Measurements from ENCODE around the gene CAST. TPM values are rescaled to one million over a fixed set of nuclear protein-coding genes. Genes with fewer than 3 reads are reported as not detected.

Gene CAST
- total RNA-seq, 2 experiments from 2014 or later = 155 to 162 TPM

DNA sequence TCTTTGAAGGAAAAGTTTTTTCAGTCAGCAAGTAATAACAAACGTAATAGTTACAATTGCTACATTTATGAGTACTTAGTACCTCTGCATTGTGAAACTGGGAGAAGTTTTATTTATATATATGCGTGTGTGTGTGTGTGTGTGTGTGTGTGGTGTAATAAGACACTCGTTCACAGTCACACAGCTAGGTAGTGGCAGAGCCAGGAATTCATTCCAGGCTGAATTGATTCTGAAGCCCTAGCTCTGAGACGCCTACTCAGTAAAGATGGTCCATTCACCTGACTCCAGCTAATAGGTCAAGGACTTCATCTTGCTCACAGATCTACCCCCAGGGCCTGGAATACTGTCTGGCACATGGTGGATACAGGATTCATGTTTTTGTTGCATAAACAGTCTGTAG, 13.6 kb upstream of the CAST start:
- DNase-seq = no peak
- no peak overlapping the region for H3K27ac Mint-ChIP-seq
- H3K36me3 Mint-ChIP-seq = no peaks in the 10 kb centered on the region
- POLR2A ChIA-PET = no interaction called here
- no peak overlapping the region for H3K4me3 Mint-ChIP-seq
- CTCF ChIA-PET = no interaction called here
- intact Hi-C loops (cut with micrococcal nuclease) = no loop called here
- H3K27me3 Mint-ChIP-seq = peaks cover 13% of the 10 kb centered on the region
- H3K9me3 Mint-ChIP-seq = no peaks in the 10 kb centered on the region
- peaks cover 4% of the 10 kb centered on the region for H3K4me1 Mint-ChIP-seq (ENCODE audit: low read depth)

DNA sequence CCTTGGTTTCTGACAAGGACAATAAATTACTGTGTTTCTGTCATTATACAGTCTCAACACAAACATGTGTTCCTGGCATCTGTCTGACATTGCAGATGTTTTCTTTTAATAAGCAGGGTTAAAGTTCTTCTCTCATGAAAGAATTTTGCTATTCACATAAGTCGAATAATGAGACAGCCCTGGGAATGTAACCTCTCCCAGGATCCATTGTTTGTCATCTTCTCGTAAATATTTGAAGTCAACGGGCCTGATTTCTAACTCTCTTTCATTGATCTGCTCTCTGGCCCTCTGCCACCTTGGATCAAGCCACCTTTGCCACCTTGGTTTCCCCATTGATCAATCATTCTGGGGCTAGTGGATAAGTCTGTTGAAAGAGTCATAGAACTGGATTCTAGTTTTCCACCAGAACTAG, 12.9 kb upstream of the CAST start:
- H3K36me3 Mint-ChIP-seq = no peaks in the 10 kb centered on the region
- no peak overlapping the region for H3K27ac Mint-ChIP-seq
- DNase-seq = no peak
- ChIA-PET POLR2A (interaction anchor here (1.8 kb wide), 1 partner anchor 12 kb away, joined by 7 read pairs; the partner anchor contains the start of gene CAST), CTCF (interaction anchor here (0.9 kb wide), 1 partner anchor 38 kb away, joined by 3 read pairs; no protein-coding TSS in a partner anchor)
- intact Hi-C loops (cut with micrococcal nuclease) = no loop called here
- H3K9me3 Mint-ChIP-seq = no peaks in the 10 kb centered on the region
- peaks cover 13% of the 10 kb centered on the region for H3K27me3 Mint-ChIP-seq
- H3K4me1 Mint-ChIP-seq (ENCODE audit: low read depth) = peaks cover 6% of the 10 kb centered on the region
- no peak overlapping the region for H3K4me3 Mint-ChIP-seq

DNA sequence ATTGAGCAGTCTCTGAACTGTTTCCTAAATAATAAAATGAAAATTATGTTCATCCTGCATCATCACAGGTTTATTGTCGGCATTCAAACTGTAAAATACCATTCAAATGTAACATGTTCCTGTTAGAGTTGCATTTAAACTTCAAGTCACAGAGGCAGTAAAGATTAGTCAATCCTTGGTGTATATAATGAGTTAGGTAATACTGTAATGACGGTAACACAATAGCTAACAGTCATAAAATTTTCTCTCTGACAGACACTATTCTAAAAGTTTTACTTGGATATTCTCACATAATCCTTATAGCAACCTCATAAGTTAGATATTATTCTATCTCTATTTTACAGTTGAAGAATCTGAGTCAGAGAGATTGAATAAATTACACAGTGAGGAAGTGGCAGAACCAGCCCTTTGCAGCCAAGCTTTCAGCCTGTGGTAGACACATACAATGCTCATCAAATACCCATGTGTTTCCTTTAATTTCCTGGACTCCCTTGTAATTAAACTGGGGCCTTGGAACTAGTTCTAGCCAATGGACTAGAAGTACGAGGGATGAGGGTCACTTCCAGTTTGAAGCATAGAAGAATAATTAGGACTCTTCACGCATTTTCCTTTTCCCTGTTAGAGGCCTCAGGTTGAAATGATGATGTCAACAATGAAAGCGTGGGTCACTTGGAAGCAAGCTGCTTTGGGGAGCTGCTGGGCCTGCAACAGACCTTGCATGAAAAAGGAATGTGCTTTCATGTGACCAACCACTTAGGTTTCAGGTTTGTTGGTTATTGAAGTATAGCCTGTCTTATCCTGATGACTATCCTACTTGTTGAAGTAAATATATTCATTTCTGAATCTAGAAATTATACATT, 12.3 kb upstream of the CAST start:
- Mint-ChIP-seq H3K9me3 (no peaks in the 10 kb centered on the region), H3K36me3 (no peaks in the 10 kb centered on the region), H3K27me3 (peaks cover 15% of the 10 kb centered on the region), H3K4me1 (ENCODE audit: low read depth) (peaks cover 10% of the 10 kb centered on the region), H3K4me3 (no peak overlapping the region), H3K27ac (no peak overlapping the region)
- CTCF ChIA-PET = interaction anchor here (0.9 kb wide), 1 partner anchor 37 kb away, joined by 3 read pairs; no protein-coding TSS in a partner anchor
- intact Hi-C loops (cut with micrococcal nuclease) = no loop called here
- no peak for DNase-seq
- POLR2A ChIA-PET = interaction anchor here (1.8 kb wide), 1 partner anchor 12 kb away, joined by 7 read pairs; the partner anchor contains the start of gene CAST

DNA sequence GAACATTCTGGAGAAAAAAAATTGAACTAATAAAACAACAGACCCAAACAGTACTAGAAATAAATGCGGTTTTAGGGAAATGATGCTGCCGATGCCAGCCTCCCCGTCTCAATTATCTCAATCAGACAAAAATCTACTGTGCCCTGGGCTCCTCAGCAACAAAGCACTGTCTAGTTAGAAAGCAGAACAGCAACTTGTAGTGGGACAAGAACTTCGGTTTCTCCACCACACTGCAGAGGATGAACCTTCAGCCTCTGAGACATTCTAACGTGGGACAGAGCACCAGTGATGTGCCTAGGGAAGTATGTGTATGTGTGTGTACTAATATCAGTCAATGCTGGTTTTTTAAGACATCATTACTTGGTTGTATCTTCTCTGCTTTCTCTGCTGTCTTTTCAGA, 11.1 kb upstream of the CAST start:
- POLR2A ChIA-PET = no interaction called here
- no peaks in the 10 kb centered on the region for H3K9me3 Mint-ChIP-seq
- no peak overlapping the region for H3K4me3 Mint-ChIP-seq
- CTCF ChIA-PET = interaction anchor here (1.6 kb wide), 1 partner anchor 24 kb away, joined by 3 read pairs; no protein-coding TSS in a partner anchor
- intact Hi-C loops (cut with micrococcal nuclease) = no loop called here
- no peaks in the 10 kb centered on the region for H3K36me3 Mint-ChIP-seq
- H3K4me1 Mint-ChIP-seq (ENCODE audit: low read depth) = peaks cover 18% of the 10 kb centered on the region
- peaks cover 21% of the 10 kb centered on the region for H3K27me3 Mint-ChIP-seq
- DNase-seq = no peak
- H3K27ac Mint-ChIP-seq = no peak overlapping the region

DNA sequence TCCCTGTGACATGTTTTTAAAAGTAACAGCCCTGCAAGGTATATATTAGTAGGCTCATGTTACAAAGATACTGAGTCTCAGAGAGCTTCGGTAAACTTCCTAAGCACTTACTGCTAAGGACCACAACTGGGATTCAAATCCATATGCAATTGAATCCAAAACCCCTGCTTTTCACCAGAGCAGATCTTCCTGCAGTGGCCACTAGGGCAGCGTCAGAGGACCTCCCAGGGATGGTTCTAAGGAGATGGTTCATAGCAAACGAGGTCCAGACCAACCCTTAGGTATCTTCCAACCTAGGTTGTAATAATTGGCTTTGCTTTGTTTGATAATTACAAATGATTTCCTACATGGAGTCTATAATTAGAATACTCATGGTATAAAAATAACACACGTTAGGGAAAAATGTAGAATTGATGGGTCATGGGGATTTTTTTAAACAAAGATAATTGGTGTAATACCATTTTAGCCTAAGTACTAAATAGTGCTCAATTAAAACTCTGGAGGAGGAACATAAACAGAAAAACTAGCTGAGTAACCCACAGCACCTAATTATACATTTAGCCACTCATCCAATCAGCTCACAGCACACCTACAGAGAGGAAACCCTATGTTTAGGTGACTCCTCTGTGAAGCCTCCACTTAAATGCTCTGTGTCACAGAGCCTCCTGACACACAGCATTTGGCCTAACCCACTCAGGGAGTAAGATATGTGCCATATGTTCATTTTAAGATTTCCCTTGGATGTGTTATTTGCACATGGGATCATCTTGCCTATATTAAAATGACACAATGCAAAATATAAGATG, 10.0 kb upstream of the CAST start:
- no peak overlapping the region for H3K4me3 Mint-ChIP-seq
- H3K9me3 Mint-ChIP-seq = no peaks in the 10 kb centered on the region
- H3K4me1 Mint-ChIP-seq (ENCODE audit: low read depth) = peaks cover 26% of the 10 kb centered on the region
- no peak for DNase-seq
- ChIA-PET CTCF (interaction anchor here (0.8 to 1.6 kb wide), 3 partner anchors 10 to 34 kb away, joined by 3 to 4 read pairs (median 3); partner anchors contain the start of gene CAST), POLR2A (no interaction called here)
- no peak overlapping the region for H3K27ac Mint-ChIP-seq
- H3K27me3 Mint-ChIP-seq = peaks cover 28% of the 10 kb centered on the region
- no peaks in the 10 kb centered on the region for H3K36me3 Mint-ChIP-seq
- intact Hi-C loops (cut with micrococcal nuclease) = no loop called here

DNA sequence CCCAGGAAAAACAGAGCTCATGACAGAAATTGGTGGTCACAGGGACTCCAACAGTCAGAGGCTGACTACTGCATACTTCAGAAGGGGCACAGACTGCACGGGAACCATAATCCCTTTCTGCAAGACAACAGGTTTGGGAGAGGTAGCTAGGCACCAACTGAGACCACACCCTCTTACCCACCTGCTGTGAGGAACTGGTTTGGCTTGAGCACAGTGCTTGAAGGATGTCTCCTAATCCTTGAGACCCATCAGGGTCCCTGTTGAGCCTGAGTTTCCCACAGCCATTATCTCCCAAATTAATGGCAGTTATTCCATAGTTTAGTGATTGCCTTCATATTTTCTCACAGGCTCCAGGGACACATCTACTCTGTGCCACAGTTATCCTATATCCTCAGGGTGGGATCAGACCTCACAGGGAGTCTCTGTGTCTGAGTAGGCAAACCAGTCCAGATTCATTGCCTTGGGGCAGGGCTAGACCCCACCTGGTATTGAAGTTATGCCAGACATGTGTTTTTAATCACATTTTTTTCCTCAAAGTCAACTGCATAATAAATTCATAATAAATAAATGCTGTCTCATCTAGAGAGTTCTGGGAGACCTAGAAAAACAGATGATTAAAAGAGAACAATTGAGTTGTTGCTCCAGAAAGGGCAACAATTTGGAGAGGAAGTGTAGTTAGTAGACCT, 9.3 kb upstream of the CAST start:
- no peak overlapping the region for H3K4me3 Mint-ChIP-seq
- intact Hi-C loops (cut with micrococcal nuclease) = no loop called here
- ChIA-PET POLR2A (no interaction called here), CTCF (interaction anchor here (0.8 to 2.7 kb wide), 4 partner anchors 9 to 39 kb away, joined by 3 to 10 read pairs (median 4); partner anchors contain the start of gene CAST)
- H3K36me3 Mint-ChIP-seq = no peaks in the 10 kb centered on the region
- no peaks in the 10 kb centered on the region for H3K9me3 Mint-ChIP-seq
- H3K27ac Mint-ChIP-seq = no peak overlapping the region
- DNase-seq = no peak
- peaks cover 30% of the 10 kb centered on the region for H3K27me3 Mint-ChIP-seq
- H3K4me1 Mint-ChIP-seq (ENCODE audit: low read depth) = peaks cover 29% of the 10 kb centered on the region

DNA sequence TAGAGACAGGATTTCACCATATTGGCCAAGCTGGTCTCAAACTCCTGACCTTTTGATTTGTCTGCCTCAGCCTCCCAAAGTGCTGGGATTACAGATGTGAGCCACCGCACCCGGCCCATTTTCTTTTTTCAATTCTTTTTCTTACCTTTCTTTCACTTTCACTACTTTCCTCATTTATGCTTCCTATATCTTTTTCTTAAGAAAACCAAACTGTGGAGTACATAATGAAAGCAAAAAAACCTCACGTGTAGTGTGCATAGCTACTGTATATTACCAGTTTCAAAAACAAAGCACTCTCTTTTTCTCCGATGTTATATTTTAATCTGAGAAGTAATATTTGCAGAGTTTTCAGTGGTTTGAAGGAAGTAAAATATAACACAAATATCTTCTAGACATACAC, 8.0 kb upstream of the CAST start:
- intact Hi-C loops (cut with micrococcal nuclease) = no loop called here
- Mint-ChIP-seq H3K27me3 (peaks cover 41% of the 10 kb centered on the region), H3K27ac (no peak overlapping the region), H3K9me3 (no peaks in the 10 kb centered on the region), H3K36me3 (no peaks in the 10 kb centered on the region), H3K4me3 (no peak overlapping the region), H3K4me1 (ENCODE audit: low read depth) (peaks cover 27% of the 10 kb centered on the region)
- POLR2A ChIA-PET = interaction anchor here (0.6 kb wide), 1 partner anchor 69 kb away, joined by 3 read pairs; no protein-coding TSS in a partner anchor
- CTCF ChIA-PET = interaction anchor here (0.9 to 2.7 kb wide), 5 partner anchors 9 to 98 kb away, joined by 3 to 10 read pairs (median 3); no protein-coding TSS in a partner anchor
- no peak for DNase-seq

DNA sequence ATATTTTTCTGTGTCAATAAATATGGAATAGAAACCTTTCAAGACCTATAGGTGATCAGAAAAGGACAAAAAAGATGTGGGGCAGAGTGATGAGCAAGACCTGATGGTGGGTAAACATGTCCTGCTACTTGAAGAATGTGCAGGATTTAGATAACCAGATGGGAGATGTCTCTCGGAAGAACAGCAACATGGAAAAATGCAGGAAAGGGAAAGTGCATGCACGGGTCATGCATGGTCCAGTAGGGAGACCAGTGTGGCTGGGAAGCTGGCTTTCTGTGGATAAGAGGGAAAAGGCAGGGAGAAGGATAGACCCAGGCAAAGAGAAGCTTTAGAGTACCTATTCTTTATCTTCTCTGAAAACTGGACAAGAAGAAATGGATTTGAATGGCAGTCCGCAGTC, 7.1 kb upstream of the CAST start:
- intact Hi-C loops (cut with micrococcal nuclease) = no loop called here
- Mint-ChIP-seq H3K9me3 (no peaks in the 10 kb centered on the region), H3K27ac (no peak overlapping the region), H3K27me3 (peaks cover 42% of the 10 kb centered on the region), H3K4me1 (ENCODE audit: low read depth) (peaks cover 27% of the 10 kb centered on the region), H3K4me3 (no peak overlapping the region), H3K36me3 (no peaks in the 10 kb centered on the region)
- ChIA-PET CTCF (interaction anchor here (0.6 to 2.7 kb wide), 5 partner anchors 8 to 97 kb away, joined by 3 to 10 read pairs (median 3); no protein-coding TSS in a partner anchor), POLR2A (no interaction called here)
- DNase-seq = no peak

DNA sequence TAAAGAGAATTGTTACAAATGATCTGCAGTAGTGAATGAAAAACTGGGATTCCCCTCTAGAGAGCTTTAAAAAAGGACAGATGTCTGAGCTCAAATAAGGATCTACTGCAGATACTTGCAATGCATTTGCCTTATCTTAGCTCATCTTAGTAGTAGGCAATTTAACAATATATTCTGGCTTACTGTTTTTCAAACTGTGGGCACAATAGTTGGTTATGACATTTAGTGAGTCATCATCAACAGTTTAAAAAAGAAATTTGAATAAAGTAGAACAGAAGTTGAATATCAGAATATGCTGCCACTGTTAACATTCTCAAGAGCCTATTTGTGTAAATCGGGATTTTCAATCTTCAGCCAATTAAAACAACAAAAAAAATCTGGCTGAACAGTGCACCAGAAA, 6.7 kb upstream of the CAST start:
- Mint-ChIP-seq H3K4me1 (ENCODE audit: low read depth) (peaks cover 27% of the 10 kb centered on the region), H3K4me3 (no peak overlapping the region), H3K9me3 (no peaks in the 10 kb centered on the region), H3K27me3 (peaks cover 44% of the 10 kb centered on the region), H3K36me3 (no peaks in the 10 kb centered on the region), H3K27ac (no peak overlapping the region)
- CTCF ChIA-PET = interaction anchor here (1.5 to 2.7 kb wide), 2 partner anchors 7 to 41 kb away, joined by 3 to 10 read pairs; no protein-coding TSS in a partner anchor
- POLR2A ChIA-PET = no interaction called here
- intact Hi-C loops (cut with micrococcal nuclease) = no loop called here
- no peak for DNase-seq

DNA sequence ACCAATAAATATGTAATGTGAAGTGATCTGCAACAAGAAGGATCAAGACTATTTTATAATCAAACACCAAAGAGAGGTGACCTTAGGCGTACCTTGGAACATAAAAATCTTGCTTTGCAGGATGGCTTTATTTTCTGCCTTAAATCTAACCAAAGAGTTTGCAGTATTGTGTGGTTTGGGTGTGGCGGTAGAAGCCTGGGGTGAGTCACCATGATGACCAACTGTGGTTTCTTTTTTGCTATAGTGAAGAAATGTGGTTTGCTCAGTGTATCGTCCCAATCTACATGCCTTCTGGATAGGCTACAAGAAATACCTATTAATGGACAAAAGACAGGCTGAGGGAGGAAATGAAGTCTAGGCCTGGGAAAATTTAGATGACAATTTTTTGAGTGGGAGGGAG, 5.1 kb upstream of the CAST start:
- H3K4me3 Mint-ChIP-seq = peak overlapping the region; percentile 31
- no peaks in the 10 kb centered on the region for H3K9me3 Mint-ChIP-seq
- peaks cover 34% of the 10 kb centered on the region for H3K4me1 Mint-ChIP-seq (ENCODE audit: low read depth)
- peaks cover 37% of the 10 kb centered on the region for H3K27me3 Mint-ChIP-seq
- peak overlapping the region; percentile 58 for H3K27ac Mint-ChIP-seq
- DNase-seq = peak; percentile 77
- peaks cover 3% of the 10 kb centered on the region for H3K36me3 Mint-ChIP-seq
- intact Hi-C loops (cut with micrococcal nuclease) = no loop called here
- POLR2A ChIA-PET = no interaction called here
- CTCF ChIA-PET = no interaction called here

DNA sequence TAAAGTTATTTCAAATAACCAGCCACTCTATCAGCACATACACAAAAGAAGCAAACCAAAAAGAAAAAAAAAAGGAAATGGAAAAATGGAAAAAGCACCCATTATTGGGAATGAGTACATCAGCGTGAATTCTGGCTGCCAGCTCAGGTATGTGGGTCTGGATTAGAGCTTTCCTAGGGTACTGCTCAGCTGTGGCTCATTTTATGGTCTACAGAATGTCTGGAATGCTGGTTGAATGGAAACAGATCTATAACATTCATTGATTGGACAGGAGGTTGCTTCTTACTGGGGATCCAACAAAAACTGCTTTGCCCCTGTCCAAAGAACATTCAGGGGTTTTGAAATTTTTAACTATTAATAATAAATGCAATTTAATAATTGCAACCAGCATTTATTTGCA, 3.9 kb upstream of the CAST start:
- H3K27me3 Mint-ChIP-seq = peaks cover 31% of the 10 kb centered on the region
- ChIA-PET POLR2A (no interaction called here), CTCF (no interaction called here)
- H3K27ac Mint-ChIP-seq = no peak overlapping the region
- H3K36me3 Mint-ChIP-seq = peaks cover 4% of the 10 kb centered on the region
- H3K9me3 Mint-ChIP-seq = no peaks in the 10 kb centered on the region
- intact Hi-C loops (cut with micrococcal nuclease) = no loop called here
- peaks cover 38% of the 10 kb centered on the region for H3K4me1 Mint-ChIP-seq (ENCODE audit: low read depth)
- H3K4me3 Mint-ChIP-seq = no peak overlapping the region
- no peak for DNase-seq

DNA sequence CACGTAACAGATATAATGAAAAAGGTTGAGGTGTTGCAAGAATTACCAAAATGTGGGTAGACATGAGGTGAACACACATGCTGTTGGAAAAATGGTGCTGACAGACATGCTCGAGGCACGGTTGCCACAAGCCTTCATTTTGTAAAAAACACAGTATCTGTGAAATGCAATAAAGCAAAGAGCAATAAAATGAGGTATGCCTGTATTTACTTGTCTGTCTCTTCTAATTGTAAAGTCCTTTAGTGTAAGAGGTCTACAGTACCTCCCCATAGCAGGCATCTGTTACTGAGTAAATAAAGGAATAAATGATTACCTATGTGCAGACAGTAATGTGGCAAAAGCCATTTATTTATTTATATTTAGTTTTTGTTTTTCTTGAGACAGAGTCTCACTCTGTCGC, 3.0 kb upstream of the CAST start:
- Mint-ChIP-seq H3K4me3 (no peak overlapping the region), H3K9me3 (no peaks in the 10 kb centered on the region), H3K27me3 (peaks cover 31% of the 10 kb centered on the region), H3K36me3 (peaks cover 4% of the 10 kb centered on the region), H3K27ac (no peak overlapping the region), H3K4me1 (ENCODE audit: low read depth) (peaks cover 44% of the 10 kb centered on the region)
- intact Hi-C loops (cut with micrococcal nuclease) = no loop called here
- CTCF ChIA-PET = no interaction called here
- POLR2A ChIA-PET = no interaction called here
- DNase-seq = no peak
